PC-9 (cell line): ENCODE measurements around the gene PLA2G4A. TPM values are rescaled to one million over a fixed set of nuclear protein-coding genes. Genes with fewer than 3 reads are reported as not detected.

Experiments used
- BruUV-seq: library from RNA; stranded (reverse); fragments of 400-500 nt; replicated peaks from 2 replicates; lab custom pipeline; 2021; lab: Mats Ljungman, UMichigan
- CTCF ChIA-PET: fragments of 300-600 bp; sonication (Branson Sonifier 250); formaldehyde crosslinking; loops from one replicate; lab custom pipeline; 2022; ENCODE audit warnings: antibody characterized with exemption; lab: Charles Lee
- POLR2A ChIA-PET: fragments of 300-600 bp; sonication (Branson Sonifier 250); formaldehyde crosslinking; loops from one replicate; lab custom pipeline; 2022; ENCODE audit warnings: antibody characterized with exemption; ENCODE audit not compliant: unreplicated experiment; lab: Charles Lee
- DNase-seq, 2 experiments: peaks; one replicate each; pipeline versions ENCODE4 v3.0.0 to v3.0.0-alpha.2; 2015 to 2022; ENCODE audit warnings: mixed read lengths in 1 of 2
- H2AFZ ChIP-seq: fragments of 200-600 bp; sonication (generic); 2 replicates; pipeline ENCODE4 v1.8.1; 2017; ENCODE audit warnings: antibody characterized with exemption
- H3F3A ChIP-seq: fragments of 200-600 bp; sonication (generic); 2 replicates; pipeline ENCODE4 v1.8.1; 2017; ENCODE audit warnings: antibody characterized with exemption, mild to moderate bottlenecking, low read depth; ENCODE audit not compliant: insufficient read depth
- H3K27ac ChIP-seq: fragments of 200-600 bp; sonication (generic); 2 replicates; pipeline ENCODE4 v1.6.1; 2016; ENCODE audit warnings: mixed run types
- H3K27me3 ChIP-seq: fragments of 200-600 bp; sonication (generic); 2 replicates; pipeline ENCODE4 v1.6.1; 2016; ENCODE audit warnings: low read depth, mixed run types; ENCODE audit not compliant: insufficient read depth
- H3K36me3 ChIP-seq: fragments of 200-600 bp; sonication (generic); 2 replicates; pipeline ENCODE4 v1.6.1; 2016; ENCODE audit warnings: low read depth, mixed run types
- H3K4me1 ChIP-seq: fragments of 200-600 bp; sonication (generic); replicated peaks from 2 replicates; pipeline ENCODE4 v1.6.1; 2016; ENCODE audit warnings: mixed run types; ENCODE audit not compliant: insufficient read depth
- H3K4me2 ChIP-seq: fragments of 200-600 bp; sonication (generic); 2 replicates; pipeline ENCODE4 v1.6.1; 2017; ENCODE audit warnings: mixed run types
- H3K4me3 ChIP-seq: fragments of 200-600 bp; sonication (generic); 2 replicates; pipeline ENCODE4 v1.6.1; 2016; ENCODE audit warnings: mixed run types
- H3K79me2 ChIP-seq: fragments of 200-600 bp; sonication (generic); 2 replicates; pipeline ENCODE4 v1.6.1; 2017; ENCODE audit warnings: low read depth, mixed run types
- H3K9me2 ChIP-seq: fragments of 200-600 bp; sonication (generic); 2 replicates; pipeline ENCODE4 v1.8.1; 2017; ENCODE audit warnings: mild to moderate bottlenecking; ENCODE audit not compliant: insufficient read depth
- H3K9me3 ChIP-seq: fragments of 200-600 bp; sonication (generic); 2 replicates; pipeline ENCODE4 v1.8.1; 2016; ENCODE audit warnings: low read depth; ENCODE audit not compliant: insufficient read depth
- H4K20me1 ChIP-seq: fragments of 200-600 bp; sonication (generic); 2 replicates; pipeline ENCODE4 v1.8.1; 2017; ENCODE audit not compliant: insufficient read depth
- CTCF ChIP-seq: fragments of 200-600 bp; sonication (generic); conservative IDR thresholded peaks from 2 replicates; pipeline ENCODE4 v1.6.1; 2017; ENCODE audit warnings: mixed run types, antibody characterized with exemption, mild to moderate bottlenecking, moderate library complexity
- EZH2 ChIP-seq: fragments of 200-600 bp; sonication (generic); IDR thresholded peaks from 2 replicates; pipeline ENCODE4 v1.8.0; 2017; ENCODE audit warnings: antibody characterized with exemption, low read depth
- intact Hi-C: fragments of 100-400 bp; cut with micrococcal nuclease; formaldehyde crosslinking; loops from one replicate; pipeline ENCODE4 v1.10.0; 2022; ENCODE audit not compliant: unreplicated experiment
- total RNA-seq: library from RNA; stranded (reverse); gene quantifications from 2 replicates; pipeline ENCODE4 v1.2.3, GENCODE V29; 2021

The PLA2G4A gene
- total RNA-seq, 1 experiment from 2014 or later: 3.3 TPM

GRCh38 chr1:186858923-186859322 is 30.2 kb downstream of the PLA2G4A start:
- H3K79me2 ChIP-seq: no peaks in the 10 kb centered on the region
- H3F3A ChIP-seq: no peaks in the 10 kb centered on the region
- DNase-seq: no peak
- no peak for TF ChIP-seq CTCF
- TF ChIP-seq EZH2: no peak
- H4K20me1 ChIP-seq: no peaks in the 10 kb centered on the region
- H3K4me2 ChIP-seq: no peak overlapping the region
- no peak overlapping the region for H3K27ac ChIP-seq
- no peaks in the 10 kb centered on the region for H3K27me3 ChIP-seq
- ChIA-PET CTCF (no interaction called here), POLR2A (no interaction called here)
- no peaks in the 10 kb centered on the region for H3K4me1 ChIP-seq
- no peaks in the 10 kb centered on the region for H3K36me3 ChIP-seq
- no peak overlapping the region for H2AFZ ChIP-seq
- no peaks in the 10 kb centered on the region for H3K9me2 ChIP-seq
- no peak overlapping the region for H3K4me3 ChIP-seq
- no TSS peak for BruUV-seq
- intact Hi-C loops: no loop called here
- no peaks in the 10 kb centered on the region; the same call in 1 of the 2 replicates for H3K9me3 ChIP-seq

GRCh38 chr1:186859995-186860394 is 31.2 kb downstream of the PLA2G4A start:
- Histone ChIP-seq H3K4me1 (no peaks in the 10 kb centered on the region), H3K27ac (no peak overlapping the region), H3F3A (no peaks in the 10 kb centered on the region), H3K4me2 (no peak overlapping the region), H3K4me3 (no peak overlapping the region), H3K79me2 (no peaks in the 10 kb centered on the region), H3K9me3 (no peaks in the 10 kb centered on the region; the same call in 1 of the 2 replicates), H3K9me2 (no peaks in the 10 kb centered on the region), H2AFZ (no peak overlapping the region), H4K20me1 (no peaks in the 10 kb centered on the region), H3K36me3 (no peaks in the 10 kb centered on the region), H3K27me3 (no peaks in the 10 kb centered on the region)
- no peak for DNase-seq
- ChIA-PET CTCF (no interaction called here), POLR2A (no interaction called here)
- TF ChIP-seq EZH2 (no peak), CTCF (no peak)
- BruUV-seq: no TSS peak
- intact Hi-C loops: no loop called here

DNA sequence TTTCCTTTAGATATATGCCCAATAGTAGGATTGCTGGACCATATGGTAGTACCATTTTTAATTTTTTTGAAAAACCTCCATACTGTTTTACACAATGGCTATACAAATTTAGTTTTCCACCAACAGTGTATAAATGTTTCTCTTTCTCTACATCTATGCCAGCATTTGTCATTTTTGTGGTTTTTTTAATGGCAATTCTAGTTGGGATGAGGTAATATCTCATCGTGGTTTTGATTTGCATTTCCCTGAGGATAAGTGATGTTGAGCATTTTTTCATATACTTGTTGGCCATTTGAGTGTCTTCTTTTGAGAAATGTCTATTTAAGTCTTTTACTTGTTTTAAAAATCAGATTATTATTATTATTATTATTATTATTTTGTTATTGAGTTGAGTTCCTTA is 35.5 kb downstream of the PLA2G4A start:
- CTCF ChIA-PET: no interaction called here
- H3K27ac ChIP-seq: no peak overlapping the region

More for the DNA sequence above, 35.5 kb downstream of the PLA2G4A start:
- no TSS peak for BruUV-seq
- H3K4me2 ChIP-seq: no peak overlapping the region
- H3K9me2 ChIP-seq: no peaks in the 10 kb centered on the region
- H3K4me3 ChIP-seq: no peak overlapping the region
- no peak for TF ChIP-seq CTCF
- TF ChIP-seq EZH2: no peak
- no peaks in the 10 kb centered on the region for H3K4me1 ChIP-seq
- no peak for DNase-seq
- no peaks in the 10 kb centered on the region for H3K27me3 ChIP-seq
- no peaks in the 10 kb centered on the region; the same call in 1 of the 2 replicates for H3K9me3 ChIP-seq
- no peaks in the 10 kb centered on the region for H3K36me3 ChIP-seq
- no peaks in the 10 kb centered on the region for H3F3A ChIP-seq
- no peak overlapping the region for H2AFZ ChIP-seq
- H3K79me2 ChIP-seq: no peaks in the 10 kb centered on the region
- intact Hi-C loops: no loop called here
- no peaks in the 10 kb centered on the region for H4K20me1 ChIP-seq
- POLR2A ChIA-PET: no interaction called here
